ENCODE measurements around the gene SP1. TPM values are rescaled to one million over a fixed set of nuclear protein-coding genes. Genes with fewer than 3 reads are reported as not detected.

Gene SP1
- total RNA-seq, 1 experiment from 2014 or later = 87.2 TPM

- TF ChIP-seq MLX (CRISPR knock-in tag; IDR thresholded peaks at IDR 0.05) (no peak), ZNF396 (CRISPR knock-in tag; IDR thresholded peaks at IDR 0.05; ENCODE audit: borderline replicate concordance) (no peak), E2F4 (CRISPR knock-in tag; IDR thresholded peaks at IDR 0.05; ENCODE audit: borderline replicate concordance, low read depth) (no peak), NR3C1 (CRISPR knock-in tag; conservative IDR thresholded peaks at IDR 0.05; ENCODE audit: low read depth) (no peak), ESRRA (CRISPR knock-in tag; IDR thresholded peaks at IDR 0.05; ENCODE audit: borderline replicate concordance) (no peak), PRRX2 (CRISPR knock-in tag; IDR thresholded peaks at IDR 0.05) (no peak), SMAD4 (CRISPR knock-in tag; IDR thresholded peaks at IDR 0.05) (no peak), USF2 (CRISPR knock-in tag; IDR thresholded peaks at IDR 0.05) (no peak), PRDM15 (CRISPR knock-in tag; IDR thresholded peaks at IDR 0.05) (no peak)
Measured at GRCh38 chr12:53450936-53451335, 71.0 kb downstream of the SP1 start (continued).

GRCh38 chr12:53451661-53452158 lies 71.7 kb downstream of the SP1 start, which contains the start of gene PCBP2:
TSS of gene PCBP2 (plus strand) at chr12:53452102. CDS start at chr12:53454801, 2,699 bp downstream.
- H3K36me3 Mint-ChIP-seq = peaks cover 50% of the 10 kb centered on the region
- ATAC-seq (peak; percentile 95), DNase-seq (ENCODE audit: low spot score) (peak; percentile 98)
- peaks cover 23% of the 10 kb centered on the region for H3K4me1 Mint-ChIP-seq
- peak within 1 kb of the TSS; percentile 100 for H3K27ac Mint-ChIP-seq
- POLR2A ChIA-PET = interaction anchor here (0.6 kb wide), 1 partner anchor 192 kb away, joined by 3 read pairs; no protein-coding TSS in a partner anchor
- no peaks in the 10 kb centered on the region for H3K9me3 Mint-ChIP-seq
- peak within 1 kb of the TSS; percentile 96 for H3K4me3 Mint-ChIP-seq
- CTCF ChIA-PET = interaction anchor here (0.6 to 2.9 kb wide), 9 partner anchors 24 to 721 kb away, joined by 3 to 18 read pairs (median 5); partner anchors contain the start of genes AAAS and PFDN5
- H3K27me3 Mint-ChIP-seq (ENCODE audit: low read depth) = no peaks in the 10 kb centered on the region
- no peak for TF ChIP-seq STAT6 (CRISPR knock-in tag; conservative IDR thresholded peaks at IDR 0.05; ENCODE audit: low read depth)
- TF ChIP-seq USF1 (CRISPR knock-in tag; IDR thresholded peaks at IDR 0.05) = peak; percentile 18; the same call in 1 of the 2 replicates
- peak; percentile 66; the same call in 1 of the 2 replicates for TF ChIP-seq TEAD1 (CRISPR knock-in tag; IDR thresholded peaks at IDR 0.05)
- peak; percentile 90 for TF ChIP-seq SP1 (CRISPR knock-in tag; conservative IDR thresholded peaks at IDR 0.05)
- no peak for TF ChIP-seq JAZF1 (CRISPR knock-in tag; IDR thresholded peaks at IDR 0.05)
- no peak for TF ChIP-seq ZNF219 (CRISPR knock-in tag; IDR thresholded peaks at IDR 0.05; ENCODE audit: borderline replicate concordance)
- TF ChIP-seq SOX15 (CRISPR knock-in tag; IDR thresholded peaks at IDR 0.05) = no peak
- peak; percentile 99 for TF ChIP-seq NR2C2 (CRISPR knock-in tag; IDR thresholded peaks at IDR 0.05)
- TF ChIP-seq ATF6 (CRISPR knock-in tag; IDR thresholded peaks at IDR 0.05) = no peak
- TF ChIP-seq MXD4 (CRISPR knock-in tag; IDR thresholded peaks at IDR 0.05; ENCODE audit: borderline replicate concordance) = no peak
- no peak for TF ChIP-seq ZNF416 (CRISPR knock-in tag; IDR thresholded peaks at IDR 0.05)
- TF ChIP-seq E2F1 (CRISPR knock-in tag; IDR thresholded peaks at IDR 0.05) = no peak
- no peak for TF ChIP-seq FOXP1 (CRISPR knock-in tag; IDR thresholded peaks at IDR 0.05; ENCODE audit: borderline replicate concordance)
- TF ChIP-seq GABPB1 (CRISPR knock-in tag; IDR thresholded peaks at IDR 0.05) = peak; percentile 98
- no peak for TF ChIP-seq CBFB (CRISPR knock-in tag; IDR thresholded peaks at IDR 0.05; ENCODE audit: low read depth)
